GM23338 (cell line): ENCODE measurements around the gene TTYH3.
"Not testable (repeated sequence)": the region's sequence is repeated elsewhere in the genome, so short reads cannot be mapped to it uniquely, and the experiment has no call there.

ENCODE experiments used
- EZH2 ChIP-seq: fragments of 200-600 bp; sonication (generic); IDR thresholded peaks from one replicate; pipeline ENCODE4 v1.8.0; 2017; ENCODE audit warnings: antibody characterized with exemption, mild to moderate bottlenecking, low read depth; ENCODE audit not compliant: unreplicated experiment
- EZH2phosphoT487 ChIP-seq: fragments of 200-600 bp; sonication (generic); IDR thresholded peaks from one replicate; pipeline ENCODE4 v1.8.1; 2018; ENCODE audit warnings: antibody characterized with exemption; ENCODE audit not compliant: unreplicated experiment
- JUNB ChIP-seq: IDR thresholded peaks from one replicate; pipeline ENCODE4 v1.6.1; 2016; ENCODE audit warnings: antibody characterized with exemption; ENCODE audit not compliant: unreplicated experiment
- POLR2AphosphoS5 ChIP-seq: IDR thresholded peaks from 2 replicates; pipeline ENCODE4 v1.6.1; 2016; ENCODE audit warnings: antibody characterized with exemption, low read depth
- STAT1 ChIP-seq: IDR thresholded peaks from one replicate; pipeline ENCODE4 v1.6.1; 2016; ENCODE audit warnings: antibody characterized with exemption; ENCODE audit not compliant: unreplicated experiment
- TF ChIP-seq, protein P1 (sequence below), 2 experiments: fragments of 200-600 bp in 1 of 2; sonication (generic) in 1 of 2; conservative IDR thresholded peaks; 2 replicates each; pipeline versions ENCODE4 v1.5.1 to v1.6.1; 2016 to 2017; ENCODE audit warnings: antibody characterized with exemption in 2 of 2, low read depth in 2 of 2, mild to moderate bottlenecking in 2 of 2, moderate library complexity in 1 of 2
- TF ChIP-seq, protein P2 (sequence below): IDR thresholded peaks from 2 replicates; pipeline ENCODE4 v1.6.1; 2016; ENCODE audit warnings: antibody characterized with exemption
- TF ChIP-seq, protein P3 (sequence below): IDR thresholded peaks from one replicate; pipeline ENCODE4 v1.6.1; 2018; ENCODE audit warnings: antibody characterized with exemption; ENCODE audit not compliant: unreplicated experiment

DNA sequence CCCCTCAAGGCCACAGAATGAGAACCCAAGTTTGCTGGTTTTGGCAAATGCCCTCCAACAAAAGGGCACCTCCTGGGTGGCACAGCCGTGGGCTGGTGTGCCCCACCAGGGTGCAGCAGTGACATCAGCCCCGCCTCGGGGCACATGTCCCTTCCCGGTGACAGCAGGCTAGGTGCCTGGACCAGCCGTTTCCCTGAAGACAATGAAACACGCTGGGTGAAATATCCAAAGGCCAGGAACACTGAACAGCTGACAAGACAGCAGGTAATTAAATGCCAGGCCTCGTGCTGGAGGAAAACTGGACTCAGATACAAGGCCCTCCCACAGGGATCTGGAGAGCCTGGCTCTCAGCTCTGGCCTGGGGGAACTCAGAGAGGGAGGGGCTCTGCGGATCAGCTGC lies 44.8 kb downstream of the TTYH3 start:
- TF ChIP-seq, protein P1, sequence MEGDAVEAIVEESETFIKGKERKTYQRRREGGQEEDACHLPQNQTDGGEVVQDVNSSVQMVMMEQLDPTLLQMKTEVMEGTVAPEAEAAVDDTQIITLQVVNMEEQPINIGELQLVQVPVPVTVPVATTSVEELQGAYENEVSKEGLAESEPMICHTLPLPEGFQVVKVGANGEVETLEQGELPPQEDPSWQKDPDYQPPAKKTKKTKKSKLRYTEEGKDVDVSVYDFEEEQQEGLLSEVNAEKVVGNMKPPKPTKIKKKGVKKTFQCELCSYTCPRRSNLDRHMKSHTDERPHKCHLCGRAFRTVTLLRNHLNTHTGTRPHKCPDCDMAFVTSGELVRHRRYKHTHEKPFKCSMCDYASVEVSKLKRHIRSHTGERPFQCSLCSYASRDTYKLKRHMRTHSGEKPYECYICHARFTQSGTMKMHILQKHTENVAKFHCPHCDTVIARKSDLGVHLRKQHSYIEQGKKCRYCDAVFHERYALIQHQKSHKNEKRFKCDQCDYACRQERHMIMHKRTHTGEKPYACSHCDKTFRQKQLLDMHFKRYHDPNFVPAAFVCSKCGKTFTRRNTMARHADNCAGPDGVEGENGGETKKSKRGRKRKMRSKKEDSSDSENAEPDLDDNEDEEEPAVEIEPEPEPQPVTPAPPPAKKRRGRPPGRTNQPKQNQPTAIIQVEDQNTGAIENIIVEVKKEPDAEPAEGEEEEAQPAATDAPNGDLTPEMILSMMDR (conservative IDR thresholded peaks at IDR 0.05; ENCODE audit: low read depth in 2 of 2) = not testable (repeated sequence)
- not testable (repeated sequence) for TF ChIP-seq JUNB, EZH2, POLR2AphosphoS5, STAT1, EZH2phosphoT487
- TF ChIP-seq, protein P2, sequence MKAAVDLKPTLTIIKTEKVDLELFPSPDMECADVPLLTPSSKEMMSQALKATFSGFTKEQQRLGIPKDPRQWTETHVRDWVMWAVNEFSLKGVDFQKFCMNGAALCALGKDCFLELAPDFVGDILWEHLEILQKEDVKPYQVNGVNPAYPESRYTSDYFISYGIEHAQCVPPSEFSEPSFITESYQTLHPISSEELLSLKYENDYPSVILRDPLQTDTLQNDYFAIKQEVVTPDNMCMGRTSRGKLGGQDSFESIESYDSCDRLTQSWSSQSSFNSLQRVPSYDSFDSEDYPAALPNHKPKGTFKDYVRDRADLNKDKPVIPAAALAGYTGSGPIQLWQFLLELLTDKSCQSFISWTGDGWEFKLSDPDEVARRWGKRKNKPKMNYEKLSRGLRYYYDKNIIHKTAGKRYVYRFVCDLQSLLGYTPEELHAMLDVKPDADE = not testable (repeated sequence)
- TF ChIP-seq, protein P3, sequence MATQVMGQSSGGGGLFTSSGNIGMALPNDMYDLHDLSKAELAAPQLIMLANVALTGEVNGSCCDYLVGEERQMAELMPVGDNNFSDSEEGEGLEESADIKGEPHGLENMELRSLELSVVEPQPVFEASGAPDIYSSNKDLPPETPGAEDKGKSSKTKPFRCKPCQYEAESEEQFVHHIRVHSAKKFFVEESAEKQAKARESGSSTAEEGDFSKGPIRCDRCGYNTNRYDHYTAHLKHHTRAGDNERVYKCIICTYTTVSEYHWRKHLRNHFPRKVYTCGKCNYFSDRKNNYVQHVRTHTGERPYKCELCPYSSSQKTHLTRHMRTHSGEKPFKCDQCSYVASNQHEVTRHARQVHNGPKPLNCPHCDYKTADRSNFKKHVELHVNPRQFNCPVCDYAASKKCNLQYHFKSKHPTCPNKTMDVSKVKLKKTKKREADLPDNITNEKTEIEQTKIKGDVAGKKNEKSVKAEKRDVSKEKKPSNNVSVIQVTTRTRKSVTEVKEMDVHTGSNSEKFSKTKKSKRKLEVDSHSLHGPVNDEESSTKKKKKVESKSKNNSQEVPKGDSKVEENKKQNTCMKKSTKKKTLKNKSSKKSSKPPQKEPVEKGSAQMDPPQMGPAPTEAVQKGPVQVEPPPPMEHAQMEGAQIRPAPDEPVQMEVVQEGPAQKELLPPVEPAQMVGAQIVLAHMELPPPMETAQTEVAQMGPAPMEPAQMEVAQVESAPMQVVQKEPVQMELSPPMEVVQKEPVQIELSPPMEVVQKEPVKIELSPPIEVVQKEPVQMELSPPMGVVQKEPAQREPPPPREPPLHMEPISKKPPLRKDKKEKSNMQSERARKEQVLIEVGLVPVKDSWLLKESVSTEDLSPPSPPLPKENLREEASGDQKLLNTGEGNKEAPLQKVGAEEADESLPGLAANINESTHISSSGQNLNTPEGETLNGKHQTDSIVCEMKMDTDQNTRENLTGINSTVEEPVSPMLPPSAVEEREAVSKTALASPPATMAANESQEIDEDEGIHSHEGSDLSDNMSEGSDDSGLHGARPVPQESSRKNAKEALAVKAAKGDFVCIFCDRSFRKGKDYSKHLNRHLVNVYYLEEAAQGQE = not testable (repeated sequence)
